A673 (cell line): Measurements from ENCODE around the gene MYH2.

ENCODE experiments used
- EZH2 ChIP-seq: fragments of 200-600 bp; sonication (generic); IDR thresholded peaks from 2 replicates; pipeline ENCODE4 v1.6.1; 2017; ENCODE audit warnings: borderline replicate concordance, low read depth, mild to moderate bottlenecking, mixed read lengths, antibody characterized with exemption, low read length; ENCODE audit not compliant: poor library complexity, severe bottlenecking
- TF ChIP-seq, protein P1 (sequence below): fragments of 300-800, 200-600 bp; sonication (generic); conservative IDR thresholded peaks from 2 replicates; pipeline ENCODE4 v1.5.1; 2017; ENCODE audit warnings: low read depth, mild to moderate bottlenecking, antibody characterized with exemption, low read length, moderate library complexity, mixed read lengths

DNA sequence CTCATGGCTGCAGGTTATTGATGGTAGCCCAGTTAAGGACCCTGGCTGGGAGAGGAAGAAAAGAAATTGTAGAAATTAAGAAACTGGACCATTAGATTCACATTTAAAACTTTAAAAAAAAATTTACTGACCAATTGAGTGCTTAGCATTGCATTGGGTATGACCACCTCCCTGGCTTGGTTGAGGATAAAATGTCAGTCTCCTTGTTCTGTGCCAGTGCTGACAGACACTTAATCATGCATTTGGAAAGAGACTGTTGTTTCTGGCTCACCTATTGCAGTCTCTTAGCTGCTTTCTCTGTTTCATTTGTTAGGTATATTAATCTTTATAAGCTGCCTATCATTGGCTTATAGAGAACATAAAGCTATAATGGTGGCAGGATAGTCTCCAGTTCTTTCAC is 32.8 kb downstream of the MYH2 start:
- TF ChIP-seq, protein P1, sequence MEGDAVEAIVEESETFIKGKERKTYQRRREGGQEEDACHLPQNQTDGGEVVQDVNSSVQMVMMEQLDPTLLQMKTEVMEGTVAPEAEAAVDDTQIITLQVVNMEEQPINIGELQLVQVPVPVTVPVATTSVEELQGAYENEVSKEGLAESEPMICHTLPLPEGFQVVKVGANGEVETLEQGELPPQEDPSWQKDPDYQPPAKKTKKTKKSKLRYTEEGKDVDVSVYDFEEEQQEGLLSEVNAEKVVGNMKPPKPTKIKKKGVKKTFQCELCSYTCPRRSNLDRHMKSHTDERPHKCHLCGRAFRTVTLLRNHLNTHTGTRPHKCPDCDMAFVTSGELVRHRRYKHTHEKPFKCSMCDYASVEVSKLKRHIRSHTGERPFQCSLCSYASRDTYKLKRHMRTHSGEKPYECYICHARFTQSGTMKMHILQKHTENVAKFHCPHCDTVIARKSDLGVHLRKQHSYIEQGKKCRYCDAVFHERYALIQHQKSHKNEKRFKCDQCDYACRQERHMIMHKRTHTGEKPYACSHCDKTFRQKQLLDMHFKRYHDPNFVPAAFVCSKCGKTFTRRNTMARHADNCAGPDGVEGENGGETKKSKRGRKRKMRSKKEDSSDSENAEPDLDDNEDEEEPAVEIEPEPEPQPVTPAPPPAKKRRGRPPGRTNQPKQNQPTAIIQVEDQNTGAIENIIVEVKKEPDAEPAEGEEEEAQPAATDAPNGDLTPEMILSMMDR, result no peak
- no peak for TF ChIP-seq EZH2
